Astrocyte (in vitro differentiated cells and primary cell): ENCODE results near the gene SYTL2.

Source experiments
- EZH2 ChIP-seq: IDR thresholded peaks from 2 replicates; pipeline ENCODE4 v1.6.1; 2012; ENCODE audit warnings: mild to moderate bottlenecking, low read length, inconsistent platforms; ENCODE audit not compliant: insufficient read depth
- TF ChIP-seq, protein P1 (sequence below): IDR thresholded peaks from 2 replicates; pipeline ENCODE4 v1.5.1; 2011; ENCODE audit warnings: low read depth, mild to moderate bottlenecking, inconsistent platforms, low read length, moderate library complexity; ENCODE audit not compliant: insufficient read depth

DNA sequence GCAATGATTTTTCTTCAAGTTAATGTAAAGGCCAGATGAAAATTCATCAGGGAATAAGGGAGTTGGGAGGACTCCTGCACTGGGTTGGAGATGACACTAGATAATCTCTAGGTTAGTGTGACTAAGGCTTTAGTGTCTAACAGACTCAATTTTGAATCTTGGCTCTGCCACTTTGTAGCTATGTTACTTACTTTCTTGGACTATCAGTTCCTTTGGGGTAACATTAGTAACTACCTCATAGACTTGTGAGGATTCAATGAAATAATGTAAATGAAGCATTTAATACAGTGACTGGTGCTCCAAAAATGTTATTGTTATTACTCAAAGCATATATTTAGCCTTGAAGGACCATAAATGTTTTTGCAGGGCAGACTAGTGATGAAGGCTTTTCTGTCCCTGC lies 115.4 kb downstream of the SYTL2 start:
- TF ChIP-seq, protein P1, sequence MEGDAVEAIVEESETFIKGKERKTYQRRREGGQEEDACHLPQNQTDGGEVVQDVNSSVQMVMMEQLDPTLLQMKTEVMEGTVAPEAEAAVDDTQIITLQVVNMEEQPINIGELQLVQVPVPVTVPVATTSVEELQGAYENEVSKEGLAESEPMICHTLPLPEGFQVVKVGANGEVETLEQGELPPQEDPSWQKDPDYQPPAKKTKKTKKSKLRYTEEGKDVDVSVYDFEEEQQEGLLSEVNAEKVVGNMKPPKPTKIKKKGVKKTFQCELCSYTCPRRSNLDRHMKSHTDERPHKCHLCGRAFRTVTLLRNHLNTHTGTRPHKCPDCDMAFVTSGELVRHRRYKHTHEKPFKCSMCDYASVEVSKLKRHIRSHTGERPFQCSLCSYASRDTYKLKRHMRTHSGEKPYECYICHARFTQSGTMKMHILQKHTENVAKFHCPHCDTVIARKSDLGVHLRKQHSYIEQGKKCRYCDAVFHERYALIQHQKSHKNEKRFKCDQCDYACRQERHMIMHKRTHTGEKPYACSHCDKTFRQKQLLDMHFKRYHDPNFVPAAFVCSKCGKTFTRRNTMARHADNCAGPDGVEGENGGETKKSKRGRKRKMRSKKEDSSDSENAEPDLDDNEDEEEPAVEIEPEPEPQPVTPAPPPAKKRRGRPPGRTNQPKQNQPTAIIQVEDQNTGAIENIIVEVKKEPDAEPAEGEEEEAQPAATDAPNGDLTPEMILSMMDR, result no peak
- no peak for TF ChIP-seq EZH2
